WTC11 (cell line): Measurements from ENCODE around the gene SRSF6. TPM values are rescaled to one million over a fixed set of nuclear protein-coding genes. Genes with fewer than 3 reads are reported as not detected.

Experiments used
- ATAC-seq: fragments of 200-7000 bp; cut with Tn5 transposase; 2 replicates; pipeline ENCODE4 v1.10.0; 2021; ENCODE audit warnings: mild to moderate bottlenecking, moderate library complexity
- CTCF ChIA-PET: fragments of 300-600 bp; sonication (Branson Sonifier 250); formaldehyde crosslinking; loops from one replicate; lab custom pipeline; 2021; ENCODE audit warnings: antibody characterized with exemption; lab: Charles Lee
- POLR2A ChIA-PET: fragments of 350-600 bp; sonication (Branson Sonifier 250); formaldehyde crosslinking; loops from one replicate; lab custom pipeline; 2021; ENCODE audit warnings: antibody characterized with exemption; lab: Charles Lee
- DNase-seq: peaks from one replicate; pipeline ENCODE4 v3.0.0; 2021; ENCODE audit warnings: low spot score
- H3K27ac Mint-ChIP-seq: 2 replicates; pipeline ENCODE4 v1.8.0; 2021; ENCODE audit warnings: mixed read lengths
- H3K27me3 Mint-ChIP-seq: 2 replicates; pipeline ENCODE4 v1.8.0; 2021; ENCODE audit warnings: low read depth, mild to moderate bottlenecking, moderate library complexity, mixed read lengths
- H3K36me3 Mint-ChIP-seq: 2 replicates; pipeline ENCODE4 v1.8.0; 2021; ENCODE audit warnings: mixed read lengths
- H3K4me1 Mint-ChIP-seq: 2 replicates; pipeline ENCODE4 v1.8.0; 2022; ENCODE audit warnings: mixed read lengths
- H3K4me3 Mint-ChIP-seq: 2 replicates; pipeline ENCODE4 v1.8.0; 2021; ENCODE audit warnings: mild to moderate bottlenecking, moderate library complexity, mixed read lengths
- H3K9me3 Mint-ChIP-seq: 2 replicates; pipeline ENCODE4 v1.8.0; 2021; ENCODE audit warnings: mixed read lengths
- AFF4 ChIP-seq: sonication (generic); formaldehyde crosslinking; IDR thresholded peaks from 2 replicates; pipeline ENCODE4 v1.8.1; 2023; ENCODE audit warnings: mild to moderate bottlenecking, missing genetic modification reagents, borderline replicate concordance
- ATF2 ChIP-seq: sonication (generic); formaldehyde crosslinking; IDR thresholded peaks from 2 replicates; pipeline ENCODE4 v1.8.1; 2022; ENCODE audit warnings: low read depth, missing genetic modification reagents, borderline replicate concordance
- CREM ChIP-seq: sonication (generic); formaldehyde crosslinking; IDR thresholded peaks from 2 replicates; pipeline ENCODE4 v1.8.1; 2022; ENCODE audit warnings: mild to moderate bottlenecking, missing genetic modification reagents, moderate library complexity
- E2F1 ChIP-seq: sonication (generic); formaldehyde crosslinking; IDR thresholded peaks from 2 replicates; pipeline ENCODE4 v1.8.0; 2022; ENCODE audit warnings: mild to moderate bottlenecking, missing genetic modification reagents
- E2F4 ChIP-seq: sonication (generic); formaldehyde crosslinking; IDR thresholded peaks from 2 replicates; pipeline ENCODE4 v1.8.1; 2022; ENCODE audit warnings: low read depth, mild to moderate bottlenecking, moderate library complexity, missing genetic modification reagents, borderline replicate concordance
- GTF2I ChIP-seq: fragments of 250-450 bp; sonication (Bioruptor Pico); conservative IDR thresholded peaks from 2 replicates; pipeline ENCODE4 v1.4.0; 2021; ENCODE audit warnings: mild to moderate bottlenecking
- IRF1 ChIP-seq: sonication (generic); formaldehyde crosslinking; IDR thresholded peaks from 2 replicates; pipeline ENCODE4 v1.8.0; 2023; ENCODE audit warnings: missing genetic modification reagents
- NFATC4 ChIP-seq: fragments of 250-450 bp; sonication (Bioruptor Pico); IDR thresholded peaks from 2 replicates; pipeline ENCODE4 v1.9.0; 2021; ENCODE audit warnings: mild to moderate bottlenecking
- SMAD3 ChIP-seq: sonication (generic); formaldehyde crosslinking; IDR thresholded peaks from 2 replicates; pipeline ENCODE4 v1.8.0; 2022; ENCODE audit warnings: missing genetic modification reagents, mild to moderate bottlenecking, borderline replicate concordance
- SOX15 ChIP-seq: fragments of 250-450 bp; sonication (Bioruptor Pico); IDR thresholded peaks from 2 replicates; pipeline ENCODE4 v1.9.0; 2021; ENCODE audit warnings: mild to moderate bottlenecking
- TEAD4 ChIP-seq: sonication (generic); formaldehyde crosslinking; IDR thresholded peaks from 2 replicates; pipeline ENCODE4 v1.8.0; 2022; ENCODE audit warnings: mild to moderate bottlenecking, missing genetic modification reagents
- USF1 ChIP-seq: sonication (generic); formaldehyde crosslinking; IDR thresholded peaks from 2 replicates; pipeline ENCODE4 v1.8.0; 2022; ENCODE audit warnings: mild to moderate bottlenecking, missing genetic modification reagents
- ZBTB21 ChIP-seq: sonication (generic); formaldehyde crosslinking; IDR thresholded peaks from 2 replicates; pipeline ENCODE4 v1.8.1; 2023; ENCODE audit warnings: mild to moderate bottlenecking, missing genetic modification reagents, borderline replicate concordance
- ZBTB43 ChIP-seq: sonication (generic); formaldehyde crosslinking; IDR thresholded peaks from 2 replicates; pipeline ENCODE4 v1.8.1; 2023; ENCODE audit warnings: mild to moderate bottlenecking, missing genetic modification reagents
- ZNF317 ChIP-seq: sonication (generic); formaldehyde crosslinking; IDR thresholded peaks from 2 replicates; pipeline ENCODE4 v1.8.1; 2023; ENCODE audit warnings: low read depth, mild to moderate bottlenecking, moderate library complexity, missing genetic modification reagents, borderline replicate concordance
- ZNF416 ChIP-seq: fragments of 250-450 bp; sonication (Bioruptor Pico); IDR thresholded peaks from 2 replicates; pipeline ENCODE4 v1.9.0; 2021; ENCODE audit warnings: mild to moderate bottlenecking, inconsistent platforms
- ZNF512 ChIP-seq: sonication (generic); formaldehyde crosslinking; IDR thresholded peaks from 2 replicates; pipeline ENCODE4 v1.8.1; 2022; ENCODE audit warnings: missing genetic modification reagents, borderline replicate concordance
- ZSCAN18 ChIP-seq: fragments of 250-450 bp; sonication (Bioruptor Pico); IDR thresholded peaks from 2 replicates; pipeline ENCODE4 v2.1.2; 2022; ENCODE audit warnings: mild to moderate bottlenecking, moderate library complexity
- total RNA-seq: library from RNA; stranded (reverse); gene quantifications from 3 replicates; pipeline ENCODE4 v1.2.3, GENCODE V29; 2021

SRSF6 gene
- total RNA-seq, 1 experiment from 2014 or later = 107 TPM

GRCh38 chr20:43440531-43440930, 17.2 kb upstream of the SRSF6 start (continued):
- no peak for TF ChIP-seq E2F1 (CRISPR knock-in tag)
- TF ChIP-seq ZNF416 (CRISPR knock-in tag) = no peak

- Mint-ChIP-seq H3K36me3 (no peaks in the 10 kb centered on the region), H3K27me3 (peaks cover 6% of the 10 kb centered on the region), H3K4me1 (peaks cover 5% of the 10 kb centered on the region; the same call in 1 of the 2 replicates), H3K9me3 (0 out of 2 replicates have a peak, but pooled peaks cover 6% of the 10 kb centered on the region), H3K4me3 (no peak overlapping the region), H3K27ac (no peak overlapping the region)
- peak; percentile 89 for ATAC-seq
- DNase-seq = no peak
- TF ChIP-seq GTF2I (CRISPR knock-in tag) (no peak), NFATC4 (CRISPR knock-in tag) (no peak), E2F4 (CRISPR knock-in tag) (no peak), ZSCAN18 (CRISPR knock-in tag) (no peak), CREM (CRISPR knock-in tag) (no peak), ZNF317 (CRISPR knock-in tag) (0 out of 2 replicates have a peak, but pooled peaks have one; percentile 61), ATF2 (CRISPR knock-in tag) (no peak), AFF4 (CRISPR knock-in tag) (no peak)
- CTCF ChIA-PET = interaction anchor here (0.7 to 2.0 kb wide), 6 partner anchors 12 to 124 kb away, joined by 3 to 9 read pairs (median 4); partner anchors contain the start of gene SRSF6
- POLR2A ChIA-PET = no interaction called here
Measured at GRCh38 chr20:43442282-43442880, 15.3 kb upstream of the SRSF6 start.

- no peak for ATAC-seq
- TF ChIP-seq SMAD3 (CRISPR knock-in tag) = no peak
- no peak for TF ChIP-seq SOX15 (CRISPR knock-in tag)
- TF ChIP-seq TEAD4 = no peak
- TF ChIP-seq NFATC4 (CRISPR knock-in tag) = no peak
- no peak for TF ChIP-seq ZBTB21 (CRISPR knock-in tag)
- TF ChIP-seq ZBTB43 = no peak
- no peak for TF ChIP-seq ZNF512
- no peak for TF ChIP-seq USF1
- TF ChIP-seq IRF1 = no peak
Measured at GRCh38 chr20:43444107-43444506, 13.6 kb upstream of the SRSF6 start.

More at GRCh38 chr20:43444107-43444506, 13.6 kb upstream of the SRSF6 start:
- Mint-ChIP-seq H3K27me3 (peaks cover 3% of the 10 kb centered on the region), H3K4me3 (no peak overlapping the region), H3K36me3 (no peaks in the 10 kb centered on the region), H3K4me1 (peaks cover 5% of the 10 kb centered on the region; the same call in 1 of the 2 replicates), H3K27ac (no peak overlapping the region), H3K9me3 (0 out of 2 replicates have a peak, but pooled peaks cover 3% of the 10 kb centered on the region)
- ChIA-PET CTCF (no interaction called here), POLR2A (interaction anchor here (1.5 kb wide), 1 partner anchor 14 kb away, joined by 7 read pairs; the partner anchor contains the start of gene SRSF6)
- DNase-seq = no peak
